Measurements from ENCODE around the gene TMEM145.
"Not testable (repeated sequence)": the region's sequence is repeated elsewhere in the genome, so short reads cannot be mapped to it uniquely, and the experiment has no call there.

Gene TMEM145

DNA sequence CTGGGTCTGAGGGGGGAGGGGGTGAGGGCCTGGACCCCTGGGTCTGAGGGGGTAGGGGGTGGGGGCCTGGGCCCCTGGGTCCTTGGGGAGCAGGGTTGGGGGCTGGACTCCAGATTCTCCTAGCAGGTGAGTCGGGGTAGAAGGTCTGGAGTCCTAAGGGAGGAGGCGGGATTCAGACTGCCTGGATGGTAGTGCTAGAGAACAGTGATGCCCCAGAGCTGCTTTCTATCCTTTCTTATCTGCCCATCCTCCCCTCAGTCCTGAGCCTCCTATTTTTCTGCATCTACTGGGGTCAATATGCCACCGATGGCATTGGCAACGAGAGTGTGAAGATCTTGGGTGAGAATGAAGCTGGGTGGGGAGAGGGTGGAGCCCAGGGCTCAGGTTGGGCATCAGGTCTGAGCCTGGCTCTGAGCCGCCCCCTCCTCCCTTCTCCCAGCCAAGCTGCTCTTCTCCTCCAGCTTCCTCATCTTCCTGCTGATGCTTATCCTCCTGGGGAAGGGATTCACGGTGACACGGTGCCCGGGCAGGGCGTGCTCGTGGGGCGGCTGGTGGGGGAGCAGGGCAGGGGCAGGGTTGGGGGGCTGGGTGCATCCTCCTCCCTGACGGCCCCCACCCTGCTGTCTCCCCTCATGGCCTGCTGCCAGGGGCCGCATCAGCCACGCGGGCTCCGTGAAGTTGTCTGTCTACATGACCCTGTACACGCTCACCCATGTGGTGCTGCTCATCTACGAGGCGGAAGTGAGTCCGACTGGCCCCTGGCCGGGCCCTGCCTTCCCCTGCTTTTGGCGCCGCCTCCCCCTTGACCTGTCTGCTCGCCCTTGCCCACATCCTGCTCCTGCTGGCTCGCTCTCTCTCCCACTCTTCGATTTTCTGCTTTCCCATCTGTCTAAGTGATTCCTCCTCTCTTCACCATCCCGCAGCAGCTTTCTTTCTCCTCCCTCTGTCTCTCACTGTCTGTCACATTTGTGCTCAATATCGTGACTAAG lies 3.4 kb downstream of the TMEM145 start:
- no peak for DNase-seq

DNA sequence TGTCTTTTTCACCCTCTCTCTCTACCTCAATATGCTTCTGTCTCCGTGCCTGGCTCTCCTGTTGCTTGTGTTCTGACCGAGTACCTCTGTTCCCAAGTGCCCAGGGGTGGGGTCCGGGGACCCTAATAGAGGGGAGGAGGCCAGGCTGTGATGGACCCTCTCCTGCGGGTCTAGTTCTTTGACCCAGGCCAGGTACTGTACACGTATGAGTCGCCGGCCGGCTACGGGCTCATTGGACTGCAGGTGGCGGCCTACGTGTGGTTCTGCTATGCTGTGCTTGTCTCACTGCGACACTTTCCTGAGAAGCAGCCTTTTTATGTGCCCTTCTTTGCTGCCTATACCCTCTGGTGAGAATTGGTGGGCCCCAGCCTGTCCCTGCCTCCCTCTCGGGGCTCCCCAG lies 4.4 kb downstream of the TMEM145 start:
- DNase-seq: no peak

DNA sequence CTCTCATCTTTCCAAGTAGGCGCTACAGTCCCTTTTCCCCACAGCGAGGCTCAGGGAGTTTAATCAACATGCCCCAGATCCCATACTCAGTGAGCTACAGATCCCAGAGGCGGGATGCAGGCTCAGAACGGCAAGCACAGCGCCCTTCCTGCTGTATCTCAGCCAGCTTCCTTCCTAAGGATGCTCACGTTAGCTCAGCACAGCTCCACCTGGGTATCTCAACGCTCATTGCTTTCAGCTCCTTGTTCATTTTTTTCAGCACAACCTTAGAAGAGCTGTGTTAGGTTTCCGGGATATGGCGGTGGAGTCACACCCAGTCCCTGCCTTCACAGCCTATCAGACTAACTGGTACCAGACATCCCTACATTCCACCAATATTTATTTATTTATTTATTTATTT lies 9.2 kb downstream of the TMEM145 start:
- no peak for DNase-seq

DNA sequence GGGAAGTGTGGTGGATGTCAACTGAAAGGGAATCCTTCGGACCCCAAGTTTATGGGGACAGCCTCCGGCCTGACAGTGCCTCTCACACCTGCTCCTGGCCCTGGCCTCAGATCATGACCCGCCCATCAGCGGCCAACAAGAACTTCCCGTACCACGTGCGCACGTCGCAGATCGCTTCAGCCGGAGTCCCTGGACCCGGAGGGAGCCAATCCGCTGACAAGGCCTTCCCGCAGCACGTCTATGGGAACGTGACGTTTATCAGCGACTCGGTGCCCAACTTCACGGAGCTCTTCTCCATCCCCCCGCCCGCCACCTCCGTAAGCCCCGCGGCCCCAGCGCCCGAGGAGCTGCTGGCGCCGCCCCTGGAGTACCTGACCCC lies 10.4 kb downstream of the TMEM145 start:
- DNase-seq: no peak

DNA sequence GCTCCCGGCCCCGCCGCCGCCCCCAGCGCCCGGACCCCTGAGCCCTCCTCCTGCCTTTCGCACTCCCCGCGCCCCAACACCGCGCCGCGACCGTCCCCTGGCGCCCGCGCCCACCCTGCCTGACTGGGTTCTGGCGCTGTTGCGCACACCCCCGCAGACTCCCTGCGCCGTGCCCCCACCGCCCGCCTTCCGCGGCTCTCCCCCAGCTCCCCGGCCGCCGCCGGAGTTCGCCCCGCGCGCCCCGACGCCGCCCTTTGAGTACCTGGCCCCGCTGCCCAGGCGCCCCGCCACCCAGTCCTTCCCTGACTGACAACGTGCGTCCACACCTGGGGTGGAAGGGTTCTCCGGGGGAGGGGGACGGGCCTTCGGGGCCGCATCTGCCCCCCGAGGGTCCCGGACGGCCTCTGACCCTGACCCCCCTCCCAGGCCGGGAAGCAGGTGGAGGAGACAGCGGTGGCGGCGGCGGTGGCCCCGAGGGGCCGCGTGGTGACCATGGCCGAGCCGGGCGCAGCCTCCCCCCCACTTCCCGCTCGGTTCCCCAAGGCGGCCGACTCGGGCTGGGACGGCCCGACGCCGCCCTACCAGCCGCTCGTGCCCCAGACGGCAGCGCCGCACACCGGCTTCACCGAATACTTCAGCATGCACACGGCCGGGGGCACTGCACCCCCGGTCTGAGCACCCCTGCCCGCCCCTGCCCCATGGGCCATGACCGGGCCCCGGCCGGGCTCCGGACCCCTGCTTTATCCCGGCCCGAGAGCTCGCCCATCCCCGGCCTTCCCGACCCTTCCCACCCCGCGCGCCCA lies 10.9 kb downstream of the TMEM145 start:
- peak in 1 of 2 experiments; percentile 58 for DNase-seq

DNA sequence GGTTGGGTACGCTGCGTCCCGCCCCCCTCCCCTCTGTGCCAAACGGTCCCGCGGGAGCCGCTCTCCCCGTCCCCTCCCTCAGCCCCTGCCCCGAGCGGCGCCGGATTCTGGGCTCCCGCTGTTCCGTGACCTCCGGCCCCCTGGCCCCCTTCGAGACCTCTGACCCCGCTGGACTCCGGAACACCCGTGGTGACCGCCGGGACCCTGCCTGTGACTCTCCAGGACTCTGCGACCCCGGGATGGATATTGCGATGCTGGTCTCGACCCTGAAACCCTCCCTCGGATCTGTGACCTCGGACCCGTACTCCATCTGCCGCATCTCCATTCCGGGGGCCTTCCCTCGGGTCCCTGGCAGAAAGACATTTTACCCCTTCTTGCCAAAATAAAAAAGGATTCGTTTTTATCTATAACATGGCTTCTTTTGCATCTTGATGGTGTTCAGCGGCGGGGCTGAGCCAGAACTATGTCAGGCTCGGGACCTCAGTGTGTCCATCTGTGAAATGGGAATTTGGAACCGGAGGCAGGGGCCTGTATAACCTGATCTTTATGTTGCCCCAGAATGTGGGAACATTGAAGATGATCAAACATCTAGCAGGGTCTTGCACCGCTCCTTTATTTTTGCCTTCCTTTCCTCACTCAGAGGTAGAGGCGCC lies 11.7 kb downstream of the TMEM145 start:
- DNase-seq: peak in 1 of 2 experiments; percentile 58

DNA sequence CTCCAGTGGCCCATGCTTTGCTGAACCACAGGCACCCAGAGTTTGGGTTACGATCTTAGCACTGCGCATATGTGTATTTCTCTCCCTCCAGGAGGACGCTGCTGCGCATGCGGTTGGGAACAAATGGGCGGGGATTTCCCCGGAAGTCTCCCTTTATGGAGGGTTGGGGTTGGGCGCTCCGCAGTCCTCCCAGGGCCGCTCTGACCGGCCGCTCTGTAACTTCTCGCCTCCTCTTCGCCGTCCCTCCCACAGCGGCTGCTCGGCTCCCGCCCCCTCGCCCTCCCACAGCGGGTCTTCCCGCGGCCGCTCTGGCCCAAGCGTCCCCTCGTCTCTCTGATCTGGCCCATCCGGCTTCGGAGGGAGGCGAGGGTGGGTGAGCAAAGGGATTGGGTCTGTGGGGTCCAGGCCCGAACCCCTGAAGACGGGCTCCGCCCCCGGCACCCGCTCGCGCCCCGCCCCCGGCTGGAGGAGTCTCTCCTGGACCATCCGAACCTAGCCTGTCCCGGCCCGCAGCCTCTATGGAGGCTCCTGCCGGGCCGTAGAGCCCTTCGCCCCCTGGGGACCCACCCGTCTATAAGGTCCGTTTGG lies 12.3 kb downstream of the TMEM145 start, which contains the start of gene MEGF8:
MEGF8 (plus strand) TSS at position 328 of the 588 bp plus-strand sequence. CDS start 609 bp downstream, outside the sequence.
- DNase-seq: peak; percentile 99 to 100

DNA sequence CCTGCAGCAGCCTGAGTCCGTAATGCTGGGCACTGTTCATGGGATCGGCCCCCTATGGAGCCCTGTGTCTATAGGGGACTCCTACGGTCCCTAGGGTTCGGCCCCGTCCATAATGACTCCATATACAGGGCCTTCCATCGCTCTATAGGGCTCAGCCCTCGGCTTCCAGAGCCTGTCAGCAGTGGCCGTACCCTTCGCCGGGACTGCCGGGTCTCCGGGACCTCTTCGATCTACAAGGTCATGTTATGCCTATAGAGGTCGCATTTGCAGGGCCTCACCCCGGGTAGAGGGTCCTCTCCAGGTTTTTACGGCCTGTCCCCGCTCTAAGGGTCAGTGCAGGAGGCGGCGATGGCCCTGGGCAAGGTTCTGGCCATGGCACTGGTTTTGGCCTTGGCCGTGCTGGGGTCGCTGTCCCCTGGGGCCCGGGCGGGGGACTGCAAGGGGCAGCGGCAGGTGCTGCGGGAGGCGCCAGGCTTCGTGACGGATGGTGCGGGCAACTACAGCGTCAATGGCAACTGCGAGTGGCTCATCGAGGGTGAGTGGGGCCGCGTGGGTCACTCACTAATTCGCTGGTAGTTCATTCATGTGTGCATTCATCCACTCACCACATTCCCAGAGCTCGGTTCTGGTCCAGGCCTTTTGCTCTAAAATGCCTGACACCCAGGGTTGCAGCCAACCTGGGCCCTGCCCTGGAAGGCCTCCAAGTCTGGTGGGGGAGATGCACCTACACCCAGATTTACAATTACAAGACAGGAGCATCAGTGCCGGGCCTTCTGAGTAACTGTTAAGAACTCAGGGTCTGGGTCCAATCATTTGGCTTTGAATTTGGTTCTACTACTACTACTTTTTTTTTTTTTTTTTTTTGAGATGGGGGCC lies 13.0 kb downstream of the TMEM145 start:
- DNase-seq: peak in 1 of 2 experiments; percentile 59

DNA sequence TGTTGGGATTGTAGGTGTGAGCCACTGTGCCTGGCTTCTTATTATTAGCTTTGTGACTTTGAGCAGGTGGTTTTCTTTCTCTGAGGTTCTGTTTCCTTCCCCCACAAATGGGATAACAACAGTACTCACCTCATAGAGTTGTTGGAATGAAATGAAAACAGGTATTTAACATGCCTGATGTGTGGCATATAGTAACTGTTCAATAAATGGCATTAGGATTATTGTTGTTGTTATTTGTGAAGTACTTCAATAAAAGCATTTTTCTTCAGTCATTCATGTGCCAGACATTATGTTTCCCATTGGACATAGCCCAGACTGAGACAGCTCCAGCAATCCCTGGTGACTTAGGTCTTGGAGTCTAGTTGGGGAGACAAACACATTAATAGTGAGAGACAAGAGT lies 13.9 kb downstream of the TMEM145 start:
- DNase-seq: no peak

DNA sequence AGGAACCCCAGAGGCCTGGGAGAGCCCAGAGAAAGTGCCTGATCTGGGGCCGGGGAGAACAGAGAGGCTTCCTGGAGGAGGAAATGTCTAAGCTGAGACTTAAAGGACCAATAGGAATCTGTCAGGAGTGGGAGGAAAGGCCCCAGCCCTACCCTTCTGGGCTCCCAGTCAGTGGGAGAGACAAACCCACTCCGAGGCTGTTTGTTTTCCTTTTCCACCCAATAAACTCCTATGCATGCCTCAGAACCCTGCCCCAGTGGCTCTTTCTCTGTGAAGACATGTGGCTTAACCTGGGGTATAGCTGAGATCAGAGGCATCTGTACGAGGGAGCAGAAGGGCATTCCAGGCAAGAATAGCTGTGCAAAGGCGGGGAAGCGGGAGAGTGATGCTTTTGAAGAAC lies 14.3 kb downstream of the TMEM145 start:
- DNase-seq: no peak

DNA sequence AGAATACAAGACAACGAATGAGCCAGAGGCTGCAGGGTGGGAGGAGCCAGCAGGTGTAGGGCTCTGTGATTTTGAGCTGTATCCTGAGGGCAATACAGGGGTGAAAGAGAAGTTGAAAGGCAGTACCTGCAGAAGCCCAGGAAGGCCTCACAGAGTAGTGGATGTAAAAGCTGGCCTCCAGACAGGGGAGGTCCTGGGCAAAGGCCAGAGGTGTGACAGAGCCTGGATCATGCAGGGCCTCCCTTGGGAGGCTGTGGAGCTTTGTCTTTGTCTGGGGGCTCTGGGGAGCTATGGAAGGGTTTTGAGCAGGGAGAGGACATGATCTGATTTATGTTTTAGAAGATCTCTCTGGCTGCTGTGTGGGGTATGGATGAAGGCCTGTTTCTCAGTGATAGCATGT lies 15.0 kb downstream of the TMEM145 start:
- DNase-seq: no peak

DNA sequence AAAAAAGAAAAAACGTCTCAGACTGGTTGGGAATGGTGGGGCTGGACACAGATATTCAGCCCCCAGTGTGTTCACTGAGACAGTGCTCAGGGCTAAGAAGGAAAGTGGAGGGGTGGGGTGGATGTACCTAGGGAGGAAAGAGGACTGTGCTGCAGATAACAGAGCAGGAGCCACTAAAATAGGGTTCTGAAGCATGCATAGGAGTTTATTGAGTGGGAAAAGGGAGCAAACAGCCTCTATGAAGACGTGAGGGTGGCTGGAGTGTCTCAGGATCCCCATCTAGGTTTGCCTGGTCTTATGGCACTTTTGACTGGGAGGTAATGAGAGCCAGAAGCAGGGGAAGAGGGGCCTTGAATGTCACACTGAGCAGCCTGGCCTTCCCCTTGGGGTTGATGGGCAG lies 15.7 kb downstream of the TMEM145 start:
- DNase-seq: no peak

DNA sequence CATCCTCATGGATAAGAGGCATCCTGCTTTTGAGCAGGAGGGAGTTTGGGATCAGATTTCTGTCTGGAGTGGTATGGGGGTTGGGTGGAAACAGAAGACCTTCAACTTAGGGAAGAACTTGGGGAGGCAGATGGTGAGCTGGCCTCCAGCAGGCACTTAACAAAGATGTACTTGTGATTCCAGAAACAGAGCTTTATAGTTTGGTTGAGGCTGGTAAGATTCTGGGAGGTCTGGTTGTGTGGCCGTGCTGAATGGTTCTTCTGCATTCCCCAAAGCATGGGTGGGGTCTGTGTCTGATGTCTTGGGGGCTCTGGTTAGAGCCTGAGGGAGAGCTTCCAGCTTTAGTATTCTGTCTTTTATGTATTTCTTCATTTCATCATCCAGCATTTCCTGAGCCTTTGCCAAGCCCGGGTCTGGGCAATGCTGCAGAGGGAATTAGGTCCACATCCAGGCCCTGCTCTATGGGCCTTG lies 17.2 kb downstream of the TMEM145 start:
- no peak for DNase-seq

DNA sequence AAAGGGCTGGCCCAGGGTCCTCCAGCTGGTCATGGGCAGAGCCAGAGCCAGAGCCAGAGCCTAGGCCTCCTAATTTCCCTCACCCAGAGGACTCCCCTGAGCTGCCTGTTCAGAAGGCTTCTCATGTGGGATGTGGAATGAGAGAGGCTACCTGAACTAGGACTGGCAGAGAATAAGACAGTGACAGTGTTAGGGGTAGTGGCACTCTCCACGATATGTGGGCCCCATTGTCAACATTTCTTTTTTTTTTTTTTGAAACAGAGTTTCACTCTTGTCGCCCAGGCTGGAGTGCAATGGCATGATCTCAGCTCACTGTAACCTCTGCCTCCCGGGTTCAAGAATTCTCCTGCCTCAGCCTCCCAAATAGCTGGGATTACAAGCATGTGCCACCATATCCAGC lies 18.2 kb downstream of the TMEM145 start:
- not testable (repeated sequence) for DNase-seq

DNA sequence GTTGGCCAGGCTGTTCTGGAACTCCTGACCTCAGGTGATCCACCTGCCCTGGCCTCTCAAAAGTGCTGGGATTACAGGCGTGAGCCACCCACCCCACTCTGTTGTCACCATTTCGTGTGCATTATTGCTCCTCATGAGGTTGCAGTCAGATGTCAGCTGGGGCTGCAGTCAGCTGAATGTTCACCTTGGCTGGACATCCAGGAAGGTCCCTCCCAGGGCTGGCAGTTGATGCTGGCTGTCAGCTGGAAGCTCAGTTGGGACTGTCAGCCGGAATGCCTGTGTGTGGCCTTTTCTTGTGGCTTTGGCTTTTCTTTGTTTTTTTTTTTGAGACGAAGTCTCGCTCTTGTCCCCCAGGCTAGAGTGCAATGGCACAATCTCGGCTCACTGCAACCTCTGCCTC lies 18.9 kb downstream of the TMEM145 start:
- DNase-seq: no peak

DNA sequence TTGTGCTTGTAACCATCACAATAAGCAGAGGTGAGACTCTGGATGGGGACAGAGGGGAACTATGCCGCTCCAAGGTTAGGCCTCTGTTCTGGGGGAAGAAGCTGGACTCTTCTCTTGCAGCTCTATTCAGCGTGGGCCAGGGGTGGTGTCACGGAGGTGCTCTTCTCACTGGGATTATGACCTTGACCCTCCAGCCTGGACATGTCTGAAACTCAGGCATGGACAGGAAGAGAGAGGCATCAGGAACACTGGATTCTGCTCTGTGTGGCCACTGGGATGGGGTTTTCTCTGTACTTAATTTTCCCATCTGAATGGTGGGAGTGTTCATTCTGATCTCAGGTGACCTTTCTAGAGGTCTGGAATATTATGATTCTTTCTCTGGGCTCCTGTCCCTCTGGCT lies 19.9 kb downstream of the TMEM145 start:
- no peak for DNase-seq

DNA sequence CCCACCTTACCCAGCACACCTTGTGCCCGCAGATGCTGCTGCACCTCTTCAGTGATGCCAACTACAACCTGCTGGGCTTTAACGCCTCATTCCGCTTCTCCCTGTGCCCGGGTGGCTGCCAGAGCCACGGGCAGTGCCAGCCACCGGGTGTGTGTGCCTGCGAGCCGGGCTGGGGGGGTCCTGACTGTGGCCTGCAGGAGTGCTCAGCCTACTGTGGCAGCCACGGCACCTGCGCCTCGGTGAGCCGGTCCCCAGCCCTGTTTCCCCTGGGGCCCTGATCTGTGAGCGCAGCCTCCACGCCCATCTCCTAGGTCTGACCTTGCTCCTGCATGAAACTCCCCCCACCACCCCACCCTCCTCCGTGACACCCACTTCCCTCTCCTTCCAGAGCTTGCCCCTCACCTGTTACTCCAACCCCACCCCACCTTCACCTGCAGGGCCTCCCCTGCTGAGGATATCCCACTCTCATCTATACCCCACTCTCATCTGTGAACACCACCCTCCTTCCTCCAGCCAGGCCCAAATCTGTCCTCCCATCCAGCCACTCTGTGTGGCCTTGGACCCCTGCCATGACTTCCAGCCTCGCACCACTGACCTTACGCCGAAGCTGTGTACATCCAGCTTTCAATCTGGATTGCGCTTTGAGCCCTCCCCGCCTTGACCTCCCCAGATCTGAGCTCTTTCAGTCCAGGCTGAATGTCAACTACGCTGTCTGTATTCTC lies 21.0 kb downstream of the TMEM145 start:
- no peak for DNase-seq

DNA sequence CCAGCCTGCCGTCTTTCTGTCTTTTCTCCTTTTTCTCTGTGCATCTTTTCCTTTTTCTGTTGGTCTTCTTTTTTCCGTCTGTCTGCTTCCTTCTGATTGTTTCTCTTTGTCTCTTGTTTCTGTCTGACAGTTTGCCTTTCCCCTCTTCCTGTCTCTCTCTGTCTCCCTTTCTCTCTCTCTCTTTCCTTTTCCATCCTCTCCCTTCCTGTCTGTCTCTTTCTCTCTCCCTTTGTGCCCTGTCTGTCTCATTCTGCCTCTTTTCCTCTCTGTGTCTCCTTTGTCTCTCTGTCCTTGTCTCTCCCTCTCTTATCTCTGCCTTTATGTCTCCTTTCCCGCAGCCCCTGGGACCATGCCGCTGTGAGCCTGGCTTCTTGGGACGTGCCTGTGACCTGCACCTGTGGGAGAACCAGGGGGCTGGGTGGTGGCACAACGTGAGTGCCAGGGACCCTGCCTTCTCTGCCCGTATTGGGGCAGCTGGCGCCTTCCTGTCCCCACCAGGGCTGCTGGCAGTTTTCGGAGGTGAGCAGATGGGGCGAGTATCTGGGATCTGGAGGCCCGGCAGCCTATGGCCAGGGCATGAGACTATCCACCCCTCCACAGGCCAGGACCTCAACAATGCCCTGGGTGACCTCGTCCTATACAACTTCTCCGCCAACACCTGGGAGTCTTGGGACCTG lies 21.7 kb downstream of the TMEM145 start:
- no peak for DNase-seq

DNA sequence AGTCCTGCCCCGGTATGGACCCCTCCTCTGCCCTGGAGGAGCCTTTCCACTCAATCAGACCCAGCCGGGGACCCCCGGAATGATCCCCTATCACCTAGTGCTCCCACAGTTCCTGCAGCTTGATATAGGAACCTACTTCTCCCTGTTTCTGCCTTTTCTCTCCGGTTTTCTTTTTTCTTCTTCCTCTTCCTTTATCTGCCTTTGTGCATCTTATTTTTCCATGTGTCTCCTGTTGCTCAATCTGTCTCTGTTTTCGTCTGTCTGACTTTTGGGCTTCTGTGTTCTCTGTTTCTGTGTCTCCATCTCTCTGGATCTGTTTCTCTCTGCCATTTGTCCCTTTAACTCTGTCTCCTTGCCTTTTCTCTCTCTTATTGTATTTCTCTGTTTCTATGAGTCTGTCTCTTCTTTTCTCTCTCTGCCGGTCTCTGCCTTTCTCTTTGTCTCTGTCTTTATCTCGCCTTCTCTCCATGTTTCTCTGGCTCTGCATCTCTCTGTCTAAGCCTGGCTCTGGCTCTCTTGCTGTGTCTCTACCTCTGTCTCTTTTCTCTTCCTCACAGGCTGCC lies 22.3 kb downstream of the TMEM145 start:
- DNase-seq: no peak

DNA sequence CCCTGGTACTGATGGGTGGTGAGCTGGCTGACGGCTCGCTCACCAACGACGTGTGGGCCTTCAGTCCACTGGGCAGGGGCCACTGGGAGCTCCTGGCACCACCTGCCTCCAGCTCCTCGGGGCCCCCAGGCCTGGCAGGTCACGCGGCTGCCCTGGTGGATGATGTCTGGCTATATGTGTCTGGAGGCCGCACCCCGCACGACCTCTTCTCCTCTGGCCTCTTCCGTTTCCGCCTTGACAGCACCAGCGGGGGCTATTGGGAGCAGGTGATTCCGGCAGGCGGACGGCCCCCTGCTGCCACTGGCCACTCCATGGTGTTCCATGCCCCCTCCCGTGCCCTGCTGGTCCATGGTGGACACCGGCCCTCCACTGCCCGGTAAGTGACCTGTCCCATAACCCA lies 22.9 kb downstream of the TMEM145 start:
- no peak for DNase-seq

Data from NCI-H526 (cell line).